Activated T-cell treated with anti-CD3 and anti-CD28 coated beads, Interleukin-2, amount 50 U/mL, for 72 hours (primary cell): ENCODE results near the gene DNM3. TPM values are rescaled to one million over a fixed set of nuclear protein-coding genes. Genes with fewer than 3 reads are reported as not detected.

Source experiments
- ATAC-seq, 2 donors: fragments of 150-1000 bp; cut with Tn5 transposase; replicated peaks in 1 of 2; 2 replicates each; pipeline ENCODE4 v1.10.0; 2021; ENCODE audit warnings: moderate library complexity in 2 of 2, mild to moderate bottlenecking in 1 of 2
- DNase-seq, 2 donors: peaks; one replicate each; pipeline ENCODE4 v3.0.0; 2021 to 2022; ENCODE audit warnings: mixed read lengths in 1 of 2
- H3K27ac Mint-ChIP-seq: one replicate; pipeline ENCODE4 v1.8.0; 2022; ENCODE audit warnings: mild to moderate bottlenecking, moderate library complexity, mixed read lengths
- H3K27me3 Mint-ChIP-seq: one replicate; pipeline ENCODE4 v1.8.0; 2022; ENCODE audit warnings: low read depth, mixed read lengths
- H3K36me3 Mint-ChIP-seq, 2 donors: one replicate each; pipeline ENCODE4 v1.8.0; 2022; ENCODE audit warnings: mixed read lengths in 2 of 2, mild to moderate bottlenecking in 1 of 2; ENCODE audit not compliant: insufficient read depth in 2 of 2
- H3K4me1 Mint-ChIP-seq: one replicate; pipeline ENCODE4 v1.8.0; 2022; ENCODE audit warnings: low read depth, mixed read lengths
- H3K4me3 Mint-ChIP-seq, 2 donors: one replicate each; pipeline ENCODE4 v1.8.0; 2022; ENCODE audit warnings: mild to moderate bottlenecking in 2 of 2, mixed read lengths in 2 of 2, moderate library complexity in 2 of 2
- H3K9me3 Mint-ChIP-seq, 2 donors: one replicate each; pipeline ENCODE4 v1.8.0; 2022; ENCODE audit warnings: mixed read lengths in 2 of 2
- total RNA-seq, 2 donors: library from RNA; stranded (reverse); gene quantifications; one replicate each; pipeline ENCODE4 v1.2.3, GENCODE V29; 2022

The DNM3 gene
- total RNA-seq, 2 donors from 2014 or later: 1.5 to 3.4 TPM

DNA sequence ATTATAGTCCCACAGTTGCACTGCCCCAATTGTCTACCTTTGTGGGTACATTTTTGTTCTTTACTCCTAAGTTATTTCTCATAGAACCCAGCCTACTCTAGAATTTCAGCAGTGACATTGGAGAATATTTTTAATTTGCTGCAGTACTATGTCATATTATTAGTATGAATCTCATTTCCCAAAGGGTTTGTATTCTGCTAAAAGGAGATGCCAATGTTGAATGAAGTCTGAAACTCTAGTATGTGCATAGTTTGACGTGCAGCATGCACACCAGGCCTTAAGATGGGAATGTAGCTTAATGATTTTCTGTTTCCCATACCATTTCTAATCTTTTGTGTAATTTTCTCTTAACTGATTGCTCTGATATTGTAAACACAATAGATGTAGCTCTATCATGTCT is 568.7 kb downstream of the DNM3 start:
- no peaks in the 10 kb centered on the region for H3K36me3 Mint-ChIP-seq
- H3K9me3 Mint-ChIP-seq: no peaks in the 10 kb centered on the region
- H3K4me1 Mint-ChIP-seq: peaks cover 13% of the 10 kb centered on the region
- no peaks in the 10 kb centered on the region for H3K27me3 Mint-ChIP-seq
- DNase-seq (no peak), ATAC-seq (no peak)
- no peak overlapping the region for H3K4me3 Mint-ChIP-seq
- H3K27ac Mint-ChIP-seq: no peak overlapping the region

DNA sequence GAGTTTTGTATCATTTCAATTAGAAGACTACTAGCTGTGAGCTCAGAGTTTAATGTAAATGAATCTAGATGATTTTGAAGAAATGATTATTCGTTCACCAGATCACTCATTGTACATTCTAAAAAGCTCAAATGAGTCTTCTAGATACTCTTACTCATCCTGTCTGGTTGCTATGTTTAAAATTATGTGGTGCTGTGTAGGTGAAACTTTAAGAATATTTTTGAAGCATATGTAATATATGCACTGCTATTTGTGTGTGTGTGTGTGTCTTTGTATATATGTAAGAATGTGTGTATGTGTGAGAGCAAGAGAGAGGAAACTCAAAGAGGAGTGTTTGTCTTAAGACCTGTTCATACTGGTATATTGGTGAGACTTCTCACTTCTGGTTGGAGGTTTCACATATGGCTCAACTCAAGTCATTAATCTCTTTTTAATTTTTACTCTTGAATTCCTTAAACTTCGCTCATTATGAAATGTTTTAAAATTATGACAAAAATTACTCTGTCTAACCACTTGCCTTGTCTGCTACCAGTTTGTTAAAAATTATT is 570.6 kb downstream of the DNM3 start:
- H3K36me3 Mint-ChIP-seq: no peaks in the 10 kb centered on the region
- peak overlapping the region; percentile 31 for H3K27ac Mint-ChIP-seq
- H3K9me3 Mint-ChIP-seq: no peaks in the 10 kb centered on the region
- H3K4me3 Mint-ChIP-seq: peak overlapping the region in 1 of 2 donors; percentile 7
- no peaks in the 10 kb centered on the region for H3K27me3 Mint-ChIP-seq
- no peak for DNase-seq
- ATAC-seq: peak; percentile 94 to 96
- H3K4me1 Mint-ChIP-seq: peaks cover 10% of the 10 kb centered on the region

DNA sequence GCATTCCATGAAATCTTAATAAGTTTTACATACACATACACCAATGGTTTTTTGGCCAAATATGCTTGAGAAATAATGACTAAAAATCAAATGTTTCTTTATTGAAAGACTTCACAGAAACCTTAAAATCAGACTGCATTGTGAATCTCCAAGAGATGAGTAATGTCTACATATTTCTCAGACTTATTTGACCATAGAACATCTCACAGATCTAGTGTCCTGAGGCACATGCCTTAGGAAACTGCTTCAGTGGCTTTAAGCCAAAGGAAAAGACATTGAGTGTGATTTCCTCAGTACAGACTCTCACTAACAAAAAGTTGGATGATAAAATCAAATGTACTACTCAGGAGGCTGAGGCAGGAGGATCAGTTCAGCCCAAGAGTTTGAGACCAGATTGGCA is 573.0 kb downstream of the DNM3 start:
- H3K4me3 Mint-ChIP-seq: no peak overlapping the region
- no peaks in the 10 kb centered on the region for H3K27me3 Mint-ChIP-seq
- H3K9me3 Mint-ChIP-seq: no peaks in the 10 kb centered on the region
- no peak for ATAC-seq
- no peak overlapping the region for H3K27ac Mint-ChIP-seq
- H3K4me1 Mint-ChIP-seq: peaks cover 10% of the 10 kb centered on the region
- H3K36me3 Mint-ChIP-seq: no peaks in the 10 kb centered on the region
- DNase-seq: no peak

DNA sequence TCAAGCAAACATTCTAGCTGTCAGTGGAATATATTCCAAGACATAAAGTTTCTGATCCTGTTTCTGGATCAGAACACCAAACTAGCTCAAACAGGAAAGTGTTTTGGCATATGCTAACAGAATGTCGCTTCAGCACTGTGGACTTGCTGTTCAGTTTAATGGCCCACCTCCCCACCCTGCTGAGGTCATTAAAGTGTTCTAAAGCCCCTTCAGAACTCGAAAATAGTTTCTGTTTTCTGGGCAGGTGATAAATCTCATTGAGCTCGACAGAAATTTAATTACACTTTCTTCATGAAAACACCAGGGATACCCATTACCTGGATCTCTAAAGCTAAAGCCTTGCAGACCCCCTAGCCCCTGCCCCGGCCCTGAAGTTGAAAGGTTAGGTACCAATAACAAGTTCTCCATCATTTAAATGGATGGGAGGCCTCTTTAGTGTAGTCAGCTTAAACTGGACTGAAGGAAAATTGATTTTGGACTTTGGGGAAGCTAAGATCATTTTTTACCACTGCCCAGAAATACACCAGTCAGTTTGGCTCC is 575.3 kb downstream of the DNM3 start:
- Mint-ChIP-seq H3K36me3 (no peaks in the 10 kb centered on the region), H3K4me3 (no peak overlapping the region), H3K27me3 (no peaks in the 10 kb centered on the region), H3K4me1 (peaks cover 10% of the 10 kb centered on the region), H3K27ac (no peak overlapping the region), H3K9me3 (no peaks in the 10 kb centered on the region)
- ATAC-seq: no peak
- DNase-seq: no peak

DNA sequence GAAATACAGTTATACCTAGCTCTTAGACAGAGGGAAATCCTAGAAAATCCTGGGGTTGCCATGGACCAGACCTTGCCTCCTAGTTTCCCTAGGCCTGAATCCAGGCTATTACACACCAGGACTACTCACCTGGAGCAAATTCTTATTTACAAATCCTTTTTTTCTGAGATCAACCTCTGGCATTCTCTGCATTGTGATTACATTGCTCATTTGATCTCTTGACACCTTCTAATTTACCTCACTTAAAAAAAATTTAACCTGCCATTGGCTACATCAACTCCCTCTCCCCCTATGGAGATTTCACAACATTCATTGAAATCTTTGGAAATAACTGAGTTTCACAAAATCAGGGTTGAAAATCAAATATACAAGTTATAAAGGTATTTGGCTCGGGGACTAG is 576.3 kb downstream of the DNM3 start:
- no peaks in the 10 kb centered on the region for H3K27me3 Mint-ChIP-seq
- no peak overlapping the region for H3K27ac Mint-ChIP-seq
- no peaks in the 10 kb centered on the region for H3K9me3 Mint-ChIP-seq
- no peak for DNase-seq
- H3K36me3 Mint-ChIP-seq: no peaks in the 10 kb centered on the region
- peaks cover 3% of the 10 kb centered on the region for H3K4me1 Mint-ChIP-seq
- no peak overlapping the region for H3K4me3 Mint-ChIP-seq
- ATAC-seq: no peak

DNA sequence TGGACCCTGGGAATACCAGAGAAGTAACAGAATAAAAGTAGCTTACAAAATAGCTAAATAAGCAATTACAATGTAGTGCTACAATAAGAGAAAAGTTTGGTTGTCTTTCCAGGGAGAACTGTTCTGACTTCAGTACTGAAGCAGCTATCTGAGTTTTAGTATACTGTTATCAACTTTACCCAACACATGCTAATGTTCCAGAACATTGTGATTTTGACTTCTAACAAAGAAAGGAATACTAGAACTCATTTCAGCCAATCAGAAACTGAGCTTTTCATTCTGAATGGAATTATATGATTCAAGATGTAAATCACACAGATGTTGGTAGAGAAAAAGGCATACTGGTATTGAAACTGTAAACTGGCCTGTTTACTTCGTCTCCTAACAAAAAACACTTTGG is 579.1 kb downstream of the DNM3 start, which contains the start of gene C1orf105:
C1orf105 (plus strand) TSS at position 301 of the 400 bp plus-strand sequence. CDS start 201 bp downstream, outside the sequence.
- no peaks in the 10 kb centered on the region for H3K9me3 Mint-ChIP-seq
- no peaks in the 10 kb centered on the region for H3K27me3 Mint-ChIP-seq
- no peaks in the 10 kb centered on the region for H3K36me3 Mint-ChIP-seq
- H3K4me3 Mint-ChIP-seq: no peak within 1 kb of the TSS
- H3K27ac Mint-ChIP-seq: no peak within 1 kb of the TSS
- peaks cover 3% of the 10 kb centered on the region for H3K4me1 Mint-ChIP-seq
- no peak for ATAC-seq
- no peak for DNase-seq

DNA sequence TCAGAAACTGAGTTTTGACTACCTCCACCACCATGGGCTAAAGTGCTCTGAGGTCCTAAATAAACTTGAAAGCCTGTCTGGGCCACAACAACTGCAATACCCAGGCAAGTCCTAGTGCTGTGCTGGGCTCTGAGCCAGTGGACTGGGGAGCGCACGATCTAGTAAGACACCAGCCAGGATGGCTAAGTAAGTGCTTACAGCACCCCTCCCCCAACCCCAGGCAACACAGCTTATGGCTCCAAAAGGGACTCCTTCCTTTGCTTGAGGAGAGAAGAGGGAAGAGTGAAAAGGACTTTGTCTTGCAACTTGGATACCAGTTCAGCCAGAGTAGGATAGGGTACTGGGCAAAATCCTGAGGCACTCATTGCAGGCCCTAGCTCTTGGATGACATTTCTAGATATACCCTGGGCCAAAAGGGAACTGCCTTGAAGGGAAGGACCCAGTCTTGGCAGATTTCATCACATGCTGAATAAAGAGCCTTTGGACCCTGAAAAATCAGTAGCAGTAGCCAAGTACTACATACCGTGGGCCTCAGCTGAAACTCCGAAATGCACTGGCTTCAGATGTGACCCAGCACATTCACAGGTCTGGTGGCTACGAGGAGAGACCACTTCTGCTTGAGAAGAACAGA is 580.8 kb downstream of the DNM3 start:
- no peaks in the 10 kb centered on the region for H3K9me3 Mint-ChIP-seq
- DNase-seq (no peak), ATAC-seq (no peak)
- no peaks in the 10 kb centered on the region for H3K4me1 Mint-ChIP-seq
- no peak overlapping the region for H3K27ac Mint-ChIP-seq
- H3K36me3 Mint-ChIP-seq: no peaks in the 10 kb centered on the region
- no peak overlapping the region for H3K4me3 Mint-ChIP-seq
- H3K27me3 Mint-ChIP-seq: no peaks in the 10 kb centered on the region

DNA sequence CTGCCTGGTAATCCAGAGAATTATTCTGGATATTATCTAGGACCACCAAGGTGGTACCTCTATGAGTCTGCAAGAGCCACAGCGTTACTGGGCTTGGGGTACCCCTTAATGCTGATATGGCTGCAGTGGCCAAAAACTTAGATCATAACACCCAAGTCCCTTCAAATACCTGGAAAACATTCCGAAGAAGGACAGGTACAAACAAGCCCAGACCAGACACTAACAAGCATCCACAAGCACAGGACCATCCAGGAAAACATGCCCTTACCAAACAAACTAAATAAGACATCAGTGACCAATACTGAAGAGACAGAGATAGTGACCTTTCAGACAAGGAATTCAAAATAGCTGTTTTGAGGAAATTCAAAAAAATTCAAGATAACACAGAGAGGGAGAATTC is 582.0 kb downstream of the DNM3 start:
- no peak overlapping the region for H3K27ac Mint-ChIP-seq
- ATAC-seq (no peak), DNase-seq (no peak)
- H3K4me1 Mint-ChIP-seq: no peaks in the 10 kb centered on the region
- H3K27me3 Mint-ChIP-seq: no peaks in the 10 kb centered on the region
- H3K9me3 Mint-ChIP-seq: no peaks in the 10 kb centered on the region
- no peaks in the 10 kb centered on the region for H3K36me3 Mint-ChIP-seq
- no peak overlapping the region for H3K4me3 Mint-ChIP-seq

DNA sequence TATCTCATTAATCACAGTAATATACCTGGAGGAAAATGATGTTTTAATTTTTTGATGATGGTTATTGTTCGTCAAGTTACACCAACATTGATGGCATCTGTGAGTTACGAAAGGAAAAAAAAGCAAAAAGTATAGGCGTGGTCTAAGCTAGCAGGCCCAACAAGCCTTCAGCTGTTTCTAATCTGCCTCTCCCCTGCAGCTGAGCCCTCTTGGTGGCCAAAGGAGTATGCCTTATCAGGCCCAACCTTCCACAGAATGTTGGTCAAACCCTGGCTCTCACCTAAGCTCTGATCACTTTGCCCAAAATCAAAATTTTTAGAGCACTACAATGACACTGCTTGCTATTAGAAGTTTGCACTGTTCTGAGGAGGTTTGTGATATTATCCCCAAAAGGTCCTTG is 584.0 kb downstream of the DNM3 start:
- Mint-ChIP-seq H3K27me3 (no peaks in the 10 kb centered on the region), H3K27ac (no peak overlapping the region), H3K4me3 (no peak overlapping the region), H3K36me3 (no peaks in the 10 kb centered on the region), H3K9me3 (no peaks in the 10 kb centered on the region), H3K4me1 (peaks cover 12% of the 10 kb centered on the region)
- DNase-seq (no peak), ATAC-seq (no peak)

DNA sequence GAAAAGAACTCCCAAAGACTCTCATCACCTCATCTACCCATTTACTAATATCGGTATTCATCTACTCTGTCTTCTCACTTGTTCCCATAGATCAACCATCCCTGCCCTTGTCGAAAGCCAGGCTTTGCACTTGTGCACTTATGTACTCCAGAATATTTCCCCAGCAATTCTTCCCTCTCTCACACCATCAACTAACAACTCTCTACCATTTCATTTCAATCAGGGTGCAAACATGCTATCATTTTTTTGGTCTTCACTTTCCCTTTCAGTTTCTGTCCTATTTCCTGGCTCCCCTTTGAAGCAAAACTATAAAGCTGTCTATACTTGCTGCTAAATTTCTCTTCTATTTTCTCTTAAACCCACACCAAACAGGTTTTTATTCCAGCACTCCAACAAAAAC is 585.9 kb downstream of the DNM3 start:
- peaks cover 30% of the 10 kb centered on the region for H3K4me1 Mint-ChIP-seq
- DNase-seq (no peak), ATAC-seq (no peak)
- no peaks in the 10 kb centered on the region for H3K9me3 Mint-ChIP-seq
- H3K4me3 Mint-ChIP-seq: no peak overlapping the region
- H3K27ac Mint-ChIP-seq: no peak overlapping the region
- H3K36me3 Mint-ChIP-seq: no peaks in the 10 kb centered on the region
- H3K27me3 Mint-ChIP-seq: no peaks in the 10 kb centered on the region

DNA sequence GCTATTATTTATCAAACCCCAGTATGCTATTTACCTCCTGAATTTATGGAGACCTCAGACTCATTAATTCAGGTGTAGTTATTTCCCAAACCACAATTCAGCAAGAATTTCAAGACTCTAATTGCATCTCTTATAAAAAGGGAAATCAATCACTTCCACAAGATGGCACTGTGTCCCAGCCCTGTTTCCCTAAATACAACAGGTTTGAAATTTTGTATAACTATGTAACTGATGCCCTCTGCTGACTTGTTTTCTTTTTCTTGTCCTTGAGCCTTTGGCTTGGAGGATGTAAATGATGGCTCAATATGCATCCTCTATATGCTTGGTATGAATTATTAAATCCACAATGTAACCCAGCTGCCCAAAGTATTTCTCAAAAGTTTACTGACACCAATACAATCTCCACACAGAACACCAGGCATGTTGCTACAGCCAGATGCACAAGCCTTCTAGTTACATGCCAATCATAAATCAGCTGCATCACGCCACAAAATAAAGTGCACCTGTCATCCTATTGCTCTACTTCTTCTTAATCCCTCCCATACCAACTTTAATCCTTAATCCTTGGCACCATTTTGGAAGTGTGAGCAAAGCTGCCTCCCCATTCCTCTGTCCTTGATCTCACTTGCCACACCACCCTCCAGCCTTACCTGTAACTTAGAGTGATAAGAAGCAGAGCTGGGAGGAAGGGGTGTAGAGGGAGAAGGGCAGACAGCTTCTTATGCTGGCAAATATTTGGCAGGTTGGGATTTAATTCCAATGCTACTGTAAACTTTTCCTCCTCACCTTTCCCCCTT is 588.2 kb downstream of the DNM3 start:
- no peaks in the 10 kb centered on the region for H3K36me3 Mint-ChIP-seq
- DNase-seq (peak; percentile 31 to 41), ATAC-seq (peak; percentile 60 to 66)
- peaks cover 0 to 2% of the 10 kb centered on the region in 2 donors for H3K9me3 Mint-ChIP-seq
- no peaks in the 10 kb centered on the region for H3K27me3 Mint-ChIP-seq
- no peak overlapping the region for H3K27ac Mint-ChIP-seq
- no peak overlapping the region for H3K4me3 Mint-ChIP-seq
- H3K4me1 Mint-ChIP-seq: peaks cover 42% of the 10 kb centered on the region

DNA sequence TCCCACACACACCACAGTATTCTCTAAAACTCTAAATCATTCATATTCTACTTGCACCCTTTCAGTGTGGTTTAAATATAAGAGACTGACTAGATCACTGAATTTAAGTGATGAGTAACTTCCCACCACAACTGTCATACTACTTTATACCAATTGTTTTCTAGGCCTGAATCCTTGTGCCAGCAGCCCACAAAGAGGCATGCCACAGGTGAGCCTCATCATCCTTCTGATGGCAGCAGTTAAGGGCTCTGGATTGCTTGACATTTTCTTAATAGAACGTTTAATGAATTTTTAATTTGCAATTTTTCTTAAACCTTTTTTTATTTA is 588.8 kb downstream of the DNM3 start:
- H3K36me3 Mint-ChIP-seq: no peaks in the 10 kb centered on the region
- ATAC-seq: peak; percentile 39 to 81
- H3K27ac Mint-ChIP-seq: no peak overlapping the region
- no peak overlapping the region for H3K4me3 Mint-ChIP-seq
- H3K27me3 Mint-ChIP-seq: no peaks in the 10 kb centered on the region
- DNase-seq: no peak
- peaks cover 42% of the 10 kb centered on the region for H3K4me1 Mint-ChIP-seq
- peaks cover 0 to 3% of the 10 kb centered on the region in 2 donors for H3K9me3 Mint-ChIP-seq

DNA sequence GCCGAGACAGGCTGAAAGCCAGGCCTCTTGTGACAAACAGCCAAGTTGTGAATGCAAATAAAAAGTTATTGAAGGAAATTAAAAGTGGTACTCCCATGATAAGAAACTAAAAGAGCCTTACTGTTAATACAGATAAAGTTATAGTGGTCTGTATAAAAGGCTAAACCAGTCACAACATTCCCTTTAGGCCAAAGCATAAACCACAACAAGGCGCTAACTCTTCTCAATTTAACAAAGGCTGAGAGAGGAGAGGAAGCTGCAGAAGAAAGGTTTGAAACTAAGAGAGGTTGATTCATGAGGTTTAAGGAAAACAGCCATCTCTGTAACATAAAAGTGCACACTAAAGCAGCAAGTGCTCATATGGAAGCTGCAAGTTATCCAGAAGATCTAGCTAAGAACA is 589.9 kb downstream of the DNM3 start:
- H3K36me3 Mint-ChIP-seq: peaks cover 0 to 6% of the 10 kb centered on the region in 2 donors
- peak overlapping the region; percentile 21 for H3K27ac Mint-ChIP-seq
- H3K9me3 Mint-ChIP-seq: peaks cover 0 to 3% of the 10 kb centered on the region in 2 donors
- ATAC-seq: no peak
- H3K4me1 Mint-ChIP-seq: peaks cover 42% of the 10 kb centered on the region
- H3K27me3 Mint-ChIP-seq: no peaks in the 10 kb centered on the region
- peak overlapping the region; percentile 17 to 42 for H3K4me3 Mint-ChIP-seq
- no peak for DNase-seq
